ENCODE data around the gene AK8.
"Not testable (repeated sequence)": the region's sequence is repeated elsewhere in the genome, so short reads cannot be mapped to it uniquely, and the experiment has no call there.

Gene AK8

GRCh38 chr9:132730054-132731033 is 147.7 kb downstream of the AK8 start:
- no peaks in the 10 kb centered on the region for H3K4me1 Mint-ChIP-seq
- no peaks in the 10 kb centered on the region for H3K36me3 Mint-ChIP-seq
- H3K27ac Mint-ChIP-seq: no peak overlapping the region
- no peak overlapping the region for H3K4me3 Mint-ChIP-seq
- no peaks in the 10 kb centered on the region for H3K9me3 Mint-ChIP-seq
- H3K27me3 Mint-ChIP-seq: peaks cover 38% of the 10 kb centered on the region
- no peak for ATAC-seq

GRCh38 chr9:132729235-132729890 is 148.7 kb downstream of the AK8 start:
- Mint-ChIP-seq H3K9me3 (no peaks in the 10 kb centered on the region), H3K4me3 (no peak overlapping the region), H3K27ac (no peak overlapping the region), H3K36me3 (no peaks in the 10 kb centered on the region), H3K4me1 (no peaks in the 10 kb centered on the region), H3K27me3 (peaks cover 39% of the 10 kb centered on the region)
- ATAC-seq: no peak

- Mint-ChIP-seq H3K4me1 (no peaks in the 10 kb centered on the region), H3K36me3 (no peaks in the 10 kb centered on the region), H3K9me3 (no peaks in the 10 kb centered on the region), H3K27ac (no peak overlapping the region), H3K4me3 (no peak overlapping the region), H3K27me3 (peaks cover 42% of the 10 kb centered on the region)
- ATAC-seq: no peak
Observed at GRCh38 chr9:132728497-132728896, 149.6 kb downstream of the AK8 start.

- Mint-ChIP-seq H3K9me3 (no peaks in the 10 kb centered on the region), H3K27ac (no peak overlapping the region), H3K4me1 (no peaks in the 10 kb centered on the region), H3K27me3 (peaks cover 42% of the 10 kb centered on the region), H3K4me3 (no peak overlapping the region), H3K36me3 (no peaks in the 10 kb centered on the region)
- no peak for ATAC-seq
Observed at GRCh38 chr9:132728071-132728470, 150.0 kb downstream of the AK8 start.

- Mint-ChIP-seq H3K36me3 (no peaks in the 10 kb centered on the region), H3K9me3 (no peaks in the 10 kb centered on the region), H3K27ac (no peak overlapping the region), H3K4me3 (no peak overlapping the region), H3K4me1 (no peaks in the 10 kb centered on the region), H3K27me3 (peaks cover 37% of the 10 kb centered on the region)
- ATAC-seq: no peak
Observed at GRCh38 chr9:132726576-132727130, 151.4 kb downstream of the AK8 start.

- Mint-ChIP-seq H3K4me1 (no peaks in the 10 kb centered on the region), H3K36me3 (no peaks in the 10 kb centered on the region), H3K27ac (no peak overlapping the region), H3K9me3 (no peaks in the 10 kb centered on the region), H3K27me3 (peaks cover 23% of the 10 kb centered on the region), H3K4me3 (no peak overlapping the region)
- no peak for ATAC-seq
Observed at GRCh38 chr9:132725306-132725705, 152.8 kb downstream of the AK8 start.

- Mint-ChIP-seq H3K36me3 (no peaks in the 10 kb centered on the region), H3K4me1 (no peaks in the 10 kb centered on the region), H3K27ac (no peak overlapping the region), H3K27me3 (peaks cover 31% of the 10 kb centered on the region), H3K4me3 (no peak overlapping the region), H3K9me3 (no peaks in the 10 kb centered on the region)
- ATAC-seq: no peak
Observed at GRCh38 chr9:132723809-132724208, 154.3 kb downstream of the AK8 start.

- ATAC-seq: no peak
Observed at GRCh38 chr9:132722564-132723065, 155.5 kb downstream of the AK8 start.

GRCh38 chr9:132721661-132722060 is 156.4 kb downstream of the AK8 start:
- no peaks in the 10 kb centered on the region for H3K4me1 Mint-ChIP-seq
- H3K27me3 Mint-ChIP-seq: peaks cover 50% of the 10 kb centered on the region
- ATAC-seq: no peak
- H3K36me3 Mint-ChIP-seq: no peaks in the 10 kb centered on the region
- H3K27ac Mint-ChIP-seq: no peak overlapping the region
- no peaks in the 10 kb centered on the region for H3K9me3 Mint-ChIP-seq
- H3K4me3 Mint-ChIP-seq: no peak overlapping the region

More at GRCh38 chr9:132722564-132723065, 155.5 kb downstream of the AK8 start:
- Mint-ChIP-seq H3K9me3 (no peaks in the 10 kb centered on the region), H3K4me1 (no peaks in the 10 kb centered on the region), H3K4me3 (no peak overlapping the region), H3K36me3 (no peaks in the 10 kb centered on the region), H3K27me3 (peaks cover 43% of the 10 kb centered on the region), H3K27ac (no peak overlapping the region)

- H3K4me1 Mint-ChIP-seq, H3K27ac Mint-ChIP-seq, H3K4me3 Mint-ChIP-seq, H3K36me3 Mint-ChIP-seq, H3K9me3 Mint-ChIP-seq, ATAC-seq: not testable (repeated sequence)
- H3K27me3 Mint-ChIP-seq: peaks cover 43% of the 10 kb centered on the region
Observed at GRCh38 chr9:132718381-132718928, 159.6 kb downstream of the AK8 start.

- no peaks in the 10 kb centered on the region for H3K9me3 Mint-ChIP-seq
- no peaks in the 10 kb centered on the region for H3K4me1 Mint-ChIP-seq
- H3K27ac Mint-ChIP-seq: no peak overlapping the region
- H3K4me3 Mint-ChIP-seq: no peak overlapping the region
- peaks cover 39% of the 10 kb centered on the region for H3K27me3 Mint-ChIP-seq
- H3K36me3 Mint-ChIP-seq: no peaks in the 10 kb centered on the region
- no peak for ATAC-seq
Observed at GRCh38 chr9:132717326-132717945, 160.6 kb downstream of the AK8 start.

- Mint-ChIP-seq H3K4me3 (no peak overlapping the region), H3K27ac (no peak overlapping the region), H3K9me3 (no peaks in the 10 kb centered on the region), H3K4me1 (no peaks in the 10 kb centered on the region), H3K27me3 (peaks cover 40% of the 10 kb centered on the region), H3K36me3 (no peaks in the 10 kb centered on the region)
- ATAC-seq: no peak
Observed at GRCh38 chr9:132716007-132716406, 162.1 kb downstream of the AK8 start.

GRCh38 chr9:132712753-132713152 is 165.3 kb downstream of the AK8 start:
- Mint-ChIP-seq H3K9me3 (no peaks in the 10 kb centered on the region), H3K27ac (no peak overlapping the region), H3K36me3 (no peaks in the 10 kb centered on the region), H3K4me3 (no peak overlapping the region), H3K4me1 (no peaks in the 10 kb centered on the region), H3K27me3 (peaks cover 29% of the 10 kb centered on the region)
- no peak for ATAC-seq

- no peak for ATAC-seq
- H3K27me3 Mint-ChIP-seq: peaks cover 21% of the 10 kb centered on the region
- no peaks in the 10 kb centered on the region for H3K36me3 Mint-ChIP-seq
- no peak overlapping the region for H3K27ac Mint-ChIP-seq
- H3K4me3 Mint-ChIP-seq: no peak overlapping the region
- H3K9me3 Mint-ChIP-seq: no peaks in the 10 kb centered on the region
- H3K4me1 Mint-ChIP-seq: no peaks in the 10 kb centered on the region
Observed at GRCh38 chr9:132711846-132712245, 166.2 kb downstream of the AK8 start.

- not testable (repeated sequence) for H3K9me3 Mint-ChIP-seq, H3K4me1 Mint-ChIP-seq, ATAC-seq, H3K27ac Mint-ChIP-seq, H3K4me3 Mint-ChIP-seq, H3K36me3 Mint-ChIP-seq
- H3K27me3 Mint-ChIP-seq: peaks cover 27% of the 10 kb centered on the region
Observed at GRCh38 chr9:132711152-132711551, 166.9 kb downstream of the AK8 start.
